ENCODE data around the gene TEAD1. TPM values are rescaled to one million over a fixed set of nuclear protein-coding genes. Genes with fewer than 3 reads are reported as not detected.

Gene TEAD1
- total and polyA plus RNA-seq, 2 donors (not counting 3 experiments of a cell fraction or from before 2014, with no cell fraction given): 15.3 to 49.0 TPM

DNA sequence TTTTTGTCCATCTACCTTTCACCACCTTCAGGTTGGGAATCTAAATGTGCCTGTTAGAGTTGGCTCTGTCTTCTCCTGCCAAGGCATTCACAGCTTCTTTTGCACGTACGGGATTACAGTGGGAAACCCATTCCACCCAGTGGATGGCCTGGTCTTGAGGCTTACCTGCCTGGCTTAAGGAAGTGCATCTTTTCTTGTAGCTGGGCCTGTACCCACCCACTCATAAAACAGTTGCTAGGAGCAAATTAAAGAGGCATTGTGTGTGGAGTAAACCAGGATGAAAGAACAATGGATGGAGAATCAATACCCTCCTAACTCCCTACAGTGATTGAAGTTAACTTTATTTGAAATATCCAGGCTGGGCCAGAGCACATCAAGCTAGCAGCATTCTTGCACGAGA lies 71.6 kb downstream of the TEAD1 start:
- H3K79me2 ChIP-seq (ENCODE audit: control insufficient read depth, insufficient read depth, low read length): peaks cover 25% of the 10 kb centered on the region
- FAIRE-seq: no peak
- H2AFZ ChIP-seq (ENCODE audit: low read depth, low read length): no peak overlapping the region
- no peaks in the 10 kb centered on the region for H3K27me3 ChIP-seq (ENCODE audit: control insufficient read depth in 2 of 2, insufficient read depth in 2 of 2, low read length in 2 of 2)
- dilution Hi-C loops (cut with MboI; ENCODE audit: extremely low pct_ligation_motif_present, low sequenced_read_pairs) (no loop called here), intact Hi-C loops (cut with micrococcal nuclease) (no loop called here)
- H3K9me3 ChIP-seq (replicated peaks; ENCODE audit: control insufficient read depth, insufficient read depth, low read length): no peaks in the 10 kb centered on the region
- no peaks in the 10 kb centered on the region for H3K9me1 ChIP-seq (replicated peaks; ENCODE audit: control insufficient read depth, extremely low read depth, insufficient read depth, low read length)
- ChIA-PET CTCF (interaction anchor here (1.4 to 3.7 kb wide), 3 partner anchors 9 to 143 kb away, joined by 3 to 15 read pairs (median 4); no protein-coding TSS in a partner anchor), POLR2A (no interaction called here)
- BruUV-seq (replicated peaks): no TSS peak
- H3K4me1 ChIP-seq (ENCODE audit: control insufficient read depth, extremely low read depth, insufficient read depth, low read length): no peaks in the 10 kb centered on the region
- TF ChIP-seq, protein P1, sequence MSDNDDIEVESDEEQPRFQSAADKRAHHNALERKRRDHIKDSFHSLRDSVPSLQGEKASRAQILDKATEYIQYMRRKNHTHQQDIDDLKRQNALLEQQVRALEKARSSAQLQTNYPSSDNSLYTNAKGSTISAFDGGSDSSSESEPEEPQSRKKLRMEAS (IDR thresholded peaks at IDR 0.05; ENCODE audit: insufficient read depth, insufficient read length): no peak
- TF ChIP-seq MYC (IDR thresholded peaks at IDR 0.05; ENCODE audit: low read depth, low read length): no peak
- no peak for TF ChIP-seq POLR2AphosphoS5 (IDR thresholded peaks at IDR 0.05; ENCODE audit: insufficient read depth, low read depth, low read length)
- no peak for TF ChIP-seq POLR2A (IDR thresholded peaks at IDR 0.05; ENCODE audit: low read depth, low read length)
- no peak for TF ChIP-seq FOS (IDR thresholded peaks at IDR 0.05; ENCODE audit: borderline replicate concordance, insufficient read depth, low read length)
- no peak for TF ChIP-seq EZH2 (IDR thresholded peaks at IDR 0.05; ENCODE audit: borderline replicate concordance, low read depth, low read length, severe bottlenecking)
- DNase-seq (ENCODE audit: low read depth, low spot score): no peak
- H3K9ac ChIP-seq (replicated peaks; ENCODE audit: extremely low read depth, insufficient read depth, low read length): no peak overlapping the region
- H3K27ac ChIP-seq (ENCODE audit: insufficient read depth, low read depth, low read length): no peak overlapping the region
- no peak overlapping the region for H3K4me3 ChIP-seq (replicated peaks in 1 of 3; ENCODE audit: insufficient read depth in 1 of 3, low read depth in 1 of 3, low read length in 3 of 3)
- H4K20me1 ChIP-seq (replicated peaks; ENCODE audit: control insufficient read depth, extremely low read depth, insufficient read depth, low read length): no peaks in the 10 kb centered on the region
- H3K4me2 ChIP-seq (ENCODE audit: insufficient read depth, low read length): no peak overlapping the region
- H3K36me3 ChIP-seq (ENCODE audit: control insufficient read depth in 2 of 2, extremely low read depth in 1 of 2, insufficient read depth in 2 of 2, low read length in 2 of 2): no peaks in the 10 kb centered on the region

DNA sequence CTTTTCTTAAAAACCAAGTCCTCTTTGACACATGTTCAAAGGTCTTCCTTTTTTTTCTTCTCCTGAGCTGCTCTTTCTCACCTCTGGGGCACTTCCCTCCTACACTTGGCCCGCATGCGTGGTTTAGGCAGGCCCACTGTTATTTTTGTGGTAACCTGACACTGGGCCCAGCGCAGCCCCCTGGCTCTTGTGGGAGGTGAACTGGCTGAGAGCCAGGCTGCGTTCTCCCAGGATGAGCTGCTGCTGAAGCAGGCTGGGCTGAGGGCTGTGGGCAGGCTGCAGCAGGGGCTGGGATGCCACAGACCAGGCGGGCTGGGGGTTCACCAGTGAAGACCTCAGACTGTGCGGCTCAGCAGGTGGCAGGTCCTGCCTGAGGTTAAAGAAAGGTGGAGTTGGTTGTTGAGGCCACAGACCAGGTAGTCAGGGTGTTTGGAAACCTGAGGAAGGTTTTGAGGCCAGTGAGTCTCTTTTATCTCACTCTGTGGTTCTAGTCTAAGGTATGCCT lies 72.4 kb downstream of the TEAD1 start:
- Histone ChIP-seq H3K9ac (replicated peaks; ENCODE audit: extremely low read depth, insufficient read depth, low read length) (no peak overlapping the region), H3K27me3 (ENCODE audit: control insufficient read depth in 2 of 2, insufficient read depth in 2 of 2, low read length in 2 of 2) (no peaks in the 10 kb centered on the region), H3K27ac (ENCODE audit: insufficient read depth, low read depth, low read length) (no peak overlapping the region), H3K9me1 (replicated peaks; ENCODE audit: control insufficient read depth, extremely low read depth, insufficient read depth, low read length) (no peaks in the 10 kb centered on the region), H3K4me3 (replicated peaks in 1 of 3; ENCODE audit: insufficient read depth in 1 of 3, low read depth in 1 of 3, low read length in 3 of 3) (no peak overlapping the region), H4K20me1 (replicated peaks; ENCODE audit: control insufficient read depth, extremely low read depth, insufficient read depth, low read length) (no peaks in the 10 kb centered on the region), H3K4me2 (ENCODE audit: insufficient read depth, low read length) (no peak overlapping the region), H3K9me3 (replicated peaks; ENCODE audit: control insufficient read depth, insufficient read depth, low read length) (no peaks in the 10 kb centered on the region), H3K79me2 (ENCODE audit: control insufficient read depth, insufficient read depth, low read length) (peaks cover 24% of the 10 kb centered on the region), H3K36me3 (ENCODE audit: control insufficient read depth in 2 of 2, extremely low read depth in 1 of 2, insufficient read depth in 2 of 2, low read length in 2 of 2) (no peaks in the 10 kb centered on the region), H2AFZ (ENCODE audit: low read depth, low read length) (no peak overlapping the region), H3K4me1 (ENCODE audit: control insufficient read depth, extremely low read depth, insufficient read depth, low read length) (no peaks in the 10 kb centered on the region)
- dilution Hi-C loops (cut with MboI; ENCODE audit: extremely low pct_ligation_motif_present, low sequenced_read_pairs) (no loop called here), intact Hi-C loops (cut with micrococcal nuclease) (no loop called here)
- no TSS peak for BruUV-seq (replicated peaks)
- DNase-seq (ENCODE audit: low read depth, low spot score) (no peak), FAIRE-seq (no peak)
- CTCF ChIA-PET: interaction anchor here (1.4 to 3.7 kb wide), 3 partner anchors 9 to 142 kb away, joined by 3 to 15 read pairs (median 4); no protein-coding TSS in a partner anchor
- no peak for TF ChIP-seq EZH2 (IDR thresholded peaks at IDR 0.05; ENCODE audit: borderline replicate concordance, low read depth, low read length, severe bottlenecking)
- TF ChIP-seq, protein P1 (IDR thresholded peaks at IDR 0.05; ENCODE audit: insufficient read depth, insufficient read length): no peak
- no peak for TF ChIP-seq POLR2AphosphoS5 (IDR thresholded peaks at IDR 0.05; ENCODE audit: insufficient read depth, low read depth, low read length)
- no peak for TF ChIP-seq GATA2 (IDR thresholded peaks at IDR 0.05; ENCODE audit: insufficient read depth, insufficient read length, low read depth, low read length)
- TF ChIP-seq POLR2A (IDR thresholded peaks at IDR 0.05; ENCODE audit: low read depth, low read length): no peak
- TF ChIP-seq, protein P2, sequence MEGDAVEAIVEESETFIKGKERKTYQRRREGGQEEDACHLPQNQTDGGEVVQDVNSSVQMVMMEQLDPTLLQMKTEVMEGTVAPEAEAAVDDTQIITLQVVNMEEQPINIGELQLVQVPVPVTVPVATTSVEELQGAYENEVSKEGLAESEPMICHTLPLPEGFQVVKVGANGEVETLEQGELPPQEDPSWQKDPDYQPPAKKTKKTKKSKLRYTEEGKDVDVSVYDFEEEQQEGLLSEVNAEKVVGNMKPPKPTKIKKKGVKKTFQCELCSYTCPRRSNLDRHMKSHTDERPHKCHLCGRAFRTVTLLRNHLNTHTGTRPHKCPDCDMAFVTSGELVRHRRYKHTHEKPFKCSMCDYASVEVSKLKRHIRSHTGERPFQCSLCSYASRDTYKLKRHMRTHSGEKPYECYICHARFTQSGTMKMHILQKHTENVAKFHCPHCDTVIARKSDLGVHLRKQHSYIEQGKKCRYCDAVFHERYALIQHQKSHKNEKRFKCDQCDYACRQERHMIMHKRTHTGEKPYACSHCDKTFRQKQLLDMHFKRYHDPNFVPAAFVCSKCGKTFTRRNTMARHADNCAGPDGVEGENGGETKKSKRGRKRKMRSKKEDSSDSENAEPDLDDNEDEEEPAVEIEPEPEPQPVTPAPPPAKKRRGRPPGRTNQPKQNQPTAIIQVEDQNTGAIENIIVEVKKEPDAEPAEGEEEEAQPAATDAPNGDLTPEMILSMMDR (IDR thresholded peaks at IDR 0.05; ENCODE audit: extremely low read depth in 1 of 2, insufficient read depth in 1 of 2, low read depth in 1 of 2, low read length in 2 of 2): no peak
- no peak for TF ChIP-seq JUN (IDR thresholded peaks at IDR 0.05; ENCODE audit: borderline replicate concordance, insufficient read depth, insufficient read length, low read depth)
- no peak for TF ChIP-seq FOS (IDR thresholded peaks at IDR 0.05; ENCODE audit: borderline replicate concordance, insufficient read depth, low read length)
- no peak for TF ChIP-seq MYC (IDR thresholded peaks at IDR 0.05; ENCODE audit: low read depth, low read length)
- POLR2A ChIA-PET: no interaction called here
